H7 (cell line): ENCODE results near the gene TBX21. TPM values are rescaled to one million over a fixed set of nuclear protein-coding genes. Genes with fewer than 3 reads are reported as not detected.
"Not testable (repeated sequence)": the region's sequence is repeated elsewhere in the genome, so short reads cannot be mapped to it uniquely, and the experiment has no call there.

Experiments
- DNase-seq: peaks from one replicate; pipeline ENCODE4 v3.0.0; 2012
- H3K27me3 ChIP-seq: 2 replicates; pipeline ENCODE4 v1.6.0; 2011; ENCODE audit warnings: mild to moderate bottlenecking, low read length; ENCODE audit not compliant: control insufficient read depth, insufficient read depth
- H3K36me3 ChIP-seq: replicated peaks from 2 replicates; pipeline ENCODE4 v1.5.1; 2011; ENCODE audit warnings: low read length; ENCODE audit not compliant: control insufficient read depth, insufficient read depth
- H3K4me3 ChIP-seq: 2 replicates; pipeline ENCODE4 v1.5.1; 2011; ENCODE audit warnings: low read depth, mild to moderate bottlenecking, control low read depth, low read length, moderate library complexity; ENCODE audit not compliant: insufficient read depth
- total RNA-seq: library from RNA; depleted of rRNA; stranded (reverse); fragments of >200 nt; shearing (Covaris generic); gene quantifications from 2 replicates; pipeline ENCODE4 v1.2.3, GENCODE V29; 2014

Gene TBX21
- total RNA-seq, 1 experiment from 2014 or later: not detected

DNA sequence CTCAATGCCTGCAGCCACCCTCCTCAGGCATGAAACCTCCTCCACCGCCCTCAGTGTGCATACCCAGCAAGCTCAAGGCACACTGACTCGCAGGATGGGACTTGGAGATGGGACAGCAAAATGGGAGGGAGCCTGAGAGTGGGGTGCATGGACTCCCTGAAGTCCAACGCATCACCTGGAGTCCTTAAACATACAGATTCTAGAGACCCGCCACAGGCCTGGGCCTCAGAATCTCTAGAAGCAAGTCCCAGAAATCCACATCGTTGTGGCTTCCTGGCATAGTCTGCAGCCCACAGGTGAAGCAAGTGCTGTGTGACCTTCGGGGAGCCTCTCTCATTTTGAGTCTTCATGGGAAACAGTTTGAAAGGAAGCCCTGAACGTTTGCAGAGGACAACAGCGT lies 3.6 kb upstream of the TBX21 start:
- DNase-seq: peak; percentile 25
- Histone ChIP-seq H3K36me3 (no peaks in the 10 kb centered on the region), H3K27me3 (peaks cover 38% of the 10 kb centered on the region)

DNA sequence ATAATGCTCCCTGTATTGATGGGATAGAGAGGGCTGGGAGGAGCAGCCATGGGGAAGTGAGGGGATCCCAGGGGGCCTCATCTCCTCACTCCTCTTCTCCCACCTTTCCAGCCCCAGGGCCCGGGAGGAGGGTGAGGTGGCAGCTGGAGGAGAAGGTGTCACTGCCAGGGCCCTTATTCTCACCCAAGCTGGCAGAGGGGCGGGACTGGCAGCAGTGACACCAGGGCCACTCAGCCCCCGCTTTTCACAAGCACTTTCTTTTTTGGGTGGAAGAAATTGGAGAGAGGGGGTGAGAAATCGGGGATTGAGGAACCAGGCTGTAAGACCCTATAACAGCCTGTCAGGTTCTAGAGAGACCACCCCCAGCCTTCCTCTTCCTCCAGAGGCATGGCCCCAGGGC lies 2.4 kb upstream of the TBX21 start:
- Histone ChIP-seq H3K4me3 (no peak overlapping the region), H3K27me3 (peaks cover 50% of the 10 kb centered on the region), H3K36me3 (no peaks in the 10 kb centered on the region)
- no peak for DNase-seq

More for the DNA sequence above, 3.6 kb upstream of the TBX21 start:
- H3K4me3 ChIP-seq: no peak overlapping the region

DNA sequence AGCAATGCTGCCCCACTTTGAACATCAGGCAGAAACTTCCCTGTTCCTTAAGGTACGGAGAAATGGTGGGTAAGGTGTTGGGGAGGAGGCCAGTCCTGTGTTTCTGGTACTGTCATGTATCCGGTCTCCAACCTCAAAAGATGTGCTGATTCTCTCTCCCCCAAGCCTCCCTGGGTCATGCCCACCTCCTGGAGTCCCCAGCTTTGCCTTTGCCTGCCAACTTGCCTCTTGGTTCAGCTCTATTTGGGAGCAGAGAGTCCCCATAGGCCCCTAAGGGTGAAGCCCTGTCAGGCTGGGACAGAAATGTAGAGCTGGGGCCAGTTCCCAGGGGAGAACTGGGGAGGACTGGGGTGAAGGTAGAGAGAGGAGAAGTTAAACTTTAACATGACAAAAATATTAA lies 1.6 kb upstream of the TBX21 start:
- H3K27me3 ChIP-seq: peaks cover 54% of the 10 kb centered on the region
- DNase-seq: no peak
- no peak overlapping the region for H3K4me3 ChIP-seq
- H3K36me3 ChIP-seq: no peaks in the 10 kb centered on the region

DNA sequence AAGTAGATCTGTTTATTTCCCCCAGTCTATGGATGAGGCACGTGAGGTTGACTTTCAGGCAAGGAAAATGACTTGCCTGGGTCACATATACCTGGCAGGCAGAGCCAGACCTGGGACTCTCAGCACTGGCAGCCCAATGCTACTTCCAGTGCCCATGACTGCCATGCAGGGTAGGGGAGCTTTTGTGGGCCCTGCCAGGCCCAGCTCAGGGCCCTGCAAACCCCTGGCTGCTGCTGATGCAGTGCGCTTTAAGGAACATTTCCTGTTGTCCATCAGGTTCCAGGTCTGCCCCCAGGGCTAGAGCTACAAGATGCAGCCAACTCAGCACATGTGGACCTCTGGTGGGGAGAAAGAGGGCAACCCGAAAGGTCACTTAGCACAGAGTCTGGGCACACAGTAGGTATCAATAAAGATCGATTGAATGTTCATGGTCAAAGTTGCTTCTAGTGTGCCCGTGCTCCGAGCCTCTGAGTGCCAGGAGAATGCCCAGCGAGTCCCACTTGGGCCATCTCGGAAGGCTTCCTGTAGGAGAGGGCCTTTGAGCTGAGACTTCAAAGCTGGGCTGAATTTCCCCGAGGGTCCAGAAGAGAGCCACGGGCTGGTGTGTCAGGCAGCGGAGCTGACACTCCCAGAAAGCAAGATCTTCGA lies 513 bp upstream of the TBX21 start:
- peak; percentile 54 for DNase-seq
- peak overlapping the region; percentile 41; the same call in 1 of the 2 replicates for H3K4me3 ChIP-seq
- peaks cover 55% of the 10 kb centered on the region for H3K27me3 ChIP-seq
- H3K36me3 ChIP-seq: no peaks in the 10 kb centered on the region

DNA sequence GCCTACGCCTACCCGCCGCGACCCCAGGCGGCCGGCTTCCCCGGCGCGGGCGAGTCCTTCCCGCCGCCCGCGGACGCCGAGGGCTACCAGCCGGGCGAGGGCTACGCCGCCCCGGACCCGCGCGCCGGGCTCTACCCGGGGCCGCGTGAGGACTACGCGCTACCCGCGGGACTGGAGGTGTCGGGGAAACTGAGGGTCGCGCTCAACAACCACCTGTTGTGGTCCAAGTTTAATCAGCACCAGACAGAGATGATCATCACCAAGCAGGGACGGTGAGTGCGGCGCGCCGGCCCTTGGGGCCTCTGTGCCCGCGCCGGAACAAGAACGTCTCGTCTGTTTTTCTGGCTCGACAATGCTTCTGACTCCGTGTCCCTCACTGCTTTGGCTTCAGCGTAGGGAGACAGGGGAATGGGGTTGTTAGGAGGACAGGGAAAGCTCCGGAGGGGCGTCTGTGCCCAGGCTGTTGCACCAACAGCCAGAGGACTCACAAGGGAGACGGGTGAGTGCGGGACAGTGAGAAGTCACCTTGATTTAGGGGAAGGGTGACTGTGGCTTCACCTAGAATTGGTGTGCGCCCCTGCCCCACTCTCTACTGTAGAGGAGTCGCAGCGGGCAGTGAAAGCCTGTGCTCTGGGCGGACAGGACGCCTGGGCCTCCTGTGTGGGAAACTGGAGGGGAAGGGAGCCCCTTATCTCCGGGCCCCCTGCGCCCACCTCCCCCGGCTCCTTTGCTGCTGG lies 806 bp downstream of the TBX21 start:
- Histone ChIP-seq H3K36me3 (no peaks in the 10 kb centered on the region), H3K4me3 (peak overlapping the region; percentile 41), H3K27me3 (peaks cover 55% of the 10 kb centered on the region)
- peak; percentile 79 for DNase-seq

DNA sequence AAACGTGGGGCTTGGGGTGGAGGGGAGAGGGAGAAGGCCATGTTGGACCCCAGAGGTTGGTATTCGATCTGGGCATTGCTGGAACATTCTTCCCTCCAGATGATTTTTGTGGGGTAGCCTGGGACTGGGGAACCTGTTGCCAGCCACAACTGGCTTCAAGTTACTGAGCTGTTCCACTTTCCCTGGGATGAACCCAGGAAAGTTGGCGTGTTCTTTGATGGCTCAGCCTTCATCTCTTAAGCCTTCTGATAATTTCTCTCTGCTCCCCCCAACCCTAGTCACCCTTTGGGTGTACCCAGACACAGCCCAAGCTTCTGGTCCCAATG lies 2.1 kb downstream of the TBX21 start:
- Histone ChIP-seq H3K27me3 (peaks cover 51% of the 10 kb centered on the region), H3K36me3 (no peaks in the 10 kb centered on the region), H3K4me3 (no peak overlapping the region)
- no peak for DNase-seq

DNA sequence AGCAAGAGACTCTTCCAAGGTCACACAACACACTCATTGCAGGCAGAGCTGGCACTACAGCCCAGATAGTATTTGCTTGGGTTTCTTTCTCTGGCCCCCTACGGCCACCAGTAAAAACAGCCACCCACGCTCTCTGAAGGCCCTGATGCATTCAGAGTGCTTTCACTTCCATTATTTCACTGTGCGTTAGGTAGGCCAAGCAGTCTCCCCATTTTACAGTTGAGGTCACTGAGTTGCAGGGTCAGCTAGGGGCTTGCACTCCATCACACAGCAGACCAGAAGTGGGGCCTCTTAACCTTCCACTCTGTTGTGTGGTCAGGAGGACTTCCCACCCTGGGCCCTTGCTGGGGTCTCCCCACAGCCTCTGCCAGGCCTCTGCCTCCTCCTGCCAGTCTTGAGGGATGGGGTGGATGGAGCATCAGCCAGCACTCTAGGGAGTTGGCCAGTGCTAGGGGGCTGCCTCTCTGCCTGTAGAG lies 2.5 kb downstream of the TBX21 start:
- DNase-seq: no peak
- peaks cover 51% of the 10 kb centered on the region for H3K27me3 ChIP-seq
- H3K4me3 ChIP-seq: no peak overlapping the region
- no peaks in the 10 kb centered on the region for H3K36me3 ChIP-seq

DNA sequence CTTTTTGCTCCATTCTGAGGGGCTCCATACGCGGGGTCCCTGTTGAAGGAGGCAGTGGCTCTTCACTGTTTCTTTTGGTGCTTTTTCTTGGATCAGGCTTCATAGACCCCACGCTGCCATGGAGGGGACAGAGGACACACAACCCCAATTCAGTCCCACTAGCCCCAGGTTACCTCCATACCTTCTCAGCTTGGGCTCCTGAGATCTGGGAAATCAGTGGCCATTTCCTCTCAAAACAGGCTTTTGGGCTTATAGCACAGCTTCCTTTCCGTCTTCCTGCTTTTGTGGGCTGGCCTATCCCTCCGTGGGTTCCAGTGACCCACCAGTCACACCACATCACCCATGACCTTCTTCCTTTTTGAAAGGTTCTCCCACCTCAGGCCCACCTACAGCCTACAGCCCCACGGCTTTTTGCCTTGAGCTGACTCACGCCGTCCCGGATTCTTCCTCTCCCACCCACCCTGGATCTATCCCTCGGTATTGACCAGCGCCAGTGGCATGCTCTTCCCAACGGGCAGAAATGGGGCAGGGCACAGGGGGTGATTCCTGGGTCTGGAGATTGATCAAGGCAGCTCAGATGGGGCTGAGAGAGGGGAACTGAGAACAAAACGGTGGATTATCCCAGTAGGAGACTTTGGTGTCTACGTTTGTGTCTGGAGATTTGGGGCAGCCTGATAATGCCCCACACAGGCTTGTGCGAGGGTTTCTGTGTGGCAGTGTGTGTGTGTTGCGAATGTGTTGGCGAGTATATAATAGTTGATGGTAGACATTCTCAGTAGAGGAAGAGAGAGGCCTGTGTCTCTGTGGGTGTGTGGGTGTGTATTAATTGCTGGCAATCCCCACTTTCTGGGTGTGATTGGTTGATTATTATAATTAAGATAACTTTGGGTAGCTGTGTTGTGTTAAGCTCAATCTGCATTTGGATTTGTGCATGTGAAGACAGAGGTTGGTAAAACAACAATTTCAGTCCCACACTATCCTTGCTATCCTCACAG lies 3.8 kb downstream of the TBX21 start:
- H3K27me3 ChIP-seq: peaks cover 44% of the 10 kb centered on the region
- DNase-seq: no peak
- H3K4me3 ChIP-seq: no peak overlapping the region
- no peaks in the 10 kb centered on the region for H3K36me3 ChIP-seq

DNA sequence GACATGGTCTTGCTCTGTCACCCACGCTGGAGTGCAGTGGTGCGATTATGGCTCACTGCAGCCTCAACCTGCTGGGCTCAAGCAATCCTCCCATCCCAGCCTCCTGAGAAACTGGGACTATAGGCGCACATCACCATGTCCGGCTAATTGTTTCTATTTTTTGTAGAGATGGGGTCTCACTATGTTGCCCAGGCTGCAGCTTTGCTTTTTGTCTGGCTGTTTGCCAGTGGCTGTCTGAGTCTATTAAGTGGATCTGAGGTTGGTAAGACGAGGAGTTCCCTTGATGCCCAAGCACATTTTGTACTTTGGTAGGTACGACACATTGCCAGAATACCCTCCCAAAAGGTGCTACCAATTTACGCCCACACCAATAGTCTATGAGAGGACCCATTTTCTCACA lies 5.1 kb downstream of the TBX21 start:
- Histone ChIP-seq H3K27me3 (peaks cover 30% of the 10 kb centered on the region), H3K4me3 (no peak overlapping the region), H3K36me3 (no peaks in the 10 kb centered on the region)
- no peak for DNase-seq

DNA sequence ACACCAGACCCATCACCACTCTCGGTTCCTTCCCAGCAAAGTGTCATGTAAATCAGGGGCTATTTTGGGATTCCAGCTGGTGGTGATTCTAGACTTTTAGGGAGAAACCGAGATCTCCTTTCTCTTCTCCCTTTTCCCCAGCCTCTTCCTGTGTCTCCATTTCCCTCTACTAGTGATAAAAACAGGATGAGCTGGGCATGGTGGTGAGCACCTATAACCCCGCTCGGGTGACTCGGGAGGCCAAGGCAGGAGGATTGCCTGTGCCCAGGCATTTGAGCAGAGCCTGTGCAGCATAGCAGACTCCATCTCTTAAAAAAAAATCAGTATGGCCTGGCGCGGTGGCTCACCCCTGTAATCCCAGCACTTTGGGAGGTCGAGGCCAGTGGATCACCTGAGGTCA lies 6.1 kb downstream of the TBX21 start:
- no peaks in the 10 kb centered on the region for H3K36me3 ChIP-seq
- peaks cover 21% of the 10 kb centered on the region for H3K27me3 ChIP-seq
- no peak for DNase-seq
- no peak overlapping the region for H3K4me3 ChIP-seq

DNA sequence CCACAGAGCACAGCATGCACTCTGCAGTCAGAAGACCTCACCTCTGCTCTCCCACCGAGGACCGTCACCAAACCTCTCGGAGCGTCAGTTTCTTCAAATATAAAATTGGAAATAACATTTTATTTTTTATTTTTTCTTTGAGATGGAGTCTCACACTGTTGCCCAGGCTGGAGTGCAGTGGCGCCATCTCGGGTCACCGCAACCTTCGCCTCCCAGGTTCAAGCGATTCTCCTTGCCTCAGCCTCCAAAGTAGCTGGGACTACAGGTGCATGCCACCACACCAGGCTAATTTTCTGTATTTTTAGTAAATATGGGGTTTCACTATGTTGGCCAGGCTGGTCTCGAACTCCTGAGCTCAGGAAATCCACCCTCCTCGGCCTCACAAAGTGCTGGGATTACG lies 6.9 kb downstream of the TBX21 start:
- H3K36me3 ChIP-seq, DNase-seq, H3K4me3 ChIP-seq: not testable (repeated sequence)
- H3K27me3 ChIP-seq: peaks cover 13% of the 10 kb centered on the region

DNA sequence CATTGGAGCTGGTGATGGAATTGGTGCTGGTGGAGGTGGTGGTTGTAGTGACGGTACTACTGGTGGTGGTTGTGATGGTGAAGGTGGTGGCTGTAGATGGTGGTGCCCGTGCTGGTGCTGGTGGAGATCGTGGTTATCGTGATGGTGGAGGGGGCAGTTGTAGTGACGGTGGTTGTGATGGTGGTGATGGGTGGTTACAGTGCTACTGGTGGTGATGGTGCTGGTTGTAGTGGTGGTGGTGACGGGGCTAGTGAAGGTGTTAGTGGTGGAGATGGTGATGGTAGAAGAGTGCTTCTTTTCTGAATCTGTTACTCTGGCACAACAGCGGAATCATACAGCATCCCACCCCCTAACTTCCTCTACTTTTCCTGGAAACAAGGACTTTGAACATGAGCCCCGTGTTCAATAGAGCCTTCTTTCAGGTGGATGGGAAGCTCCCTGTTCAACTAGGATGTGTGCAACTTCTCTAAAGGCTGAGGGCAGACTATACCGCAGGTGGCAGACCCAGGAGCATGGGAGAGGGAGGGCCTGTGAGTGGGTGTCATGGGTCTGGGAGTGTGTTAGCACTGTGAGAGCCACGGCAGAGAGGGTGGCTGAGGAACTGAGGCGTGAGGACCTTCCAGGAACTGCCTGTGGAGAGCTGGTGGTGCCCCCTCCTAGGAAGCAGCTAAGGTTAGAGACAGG lies 8.2 kb downstream of the TBX21 start:
- Histone ChIP-seq H3K36me3 (no peaks in the 10 kb centered on the region), H3K4me3 (no peak overlapping the region), H3K27me3 (peaks cover 3% of the 10 kb centered on the region; the same call in 1 of the 2 replicates)
- no peak for DNase-seq

DNA sequence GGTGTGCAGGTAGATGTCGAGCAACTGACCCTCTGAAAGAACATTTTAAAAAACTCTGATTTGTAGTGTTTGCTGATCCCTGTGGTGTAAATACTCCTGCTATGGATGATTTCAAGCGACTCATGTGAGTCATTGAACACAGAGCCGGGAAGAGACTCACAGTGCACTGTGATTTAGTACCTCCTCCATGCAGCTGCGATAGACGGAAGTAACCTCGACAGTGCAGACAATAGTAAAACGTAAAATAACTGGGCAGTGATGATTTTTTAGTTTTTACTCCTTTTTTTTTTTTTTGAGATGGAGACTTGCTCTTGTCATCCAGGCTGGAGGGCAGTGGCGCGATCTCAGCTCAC lies 8.7 kb downstream of the TBX21 start:
- H3K4me3 ChIP-seq: no peak overlapping the region
- DNase-seq: no peak
- H3K27me3 ChIP-seq: no peaks in the 10 kb centered on the region; the same call in 1 of the 2 replicates
- no peaks in the 10 kb centered on the region for H3K36me3 ChIP-seq
